Measurements from ENCODE around the gene SLC39A9.

DNA sequence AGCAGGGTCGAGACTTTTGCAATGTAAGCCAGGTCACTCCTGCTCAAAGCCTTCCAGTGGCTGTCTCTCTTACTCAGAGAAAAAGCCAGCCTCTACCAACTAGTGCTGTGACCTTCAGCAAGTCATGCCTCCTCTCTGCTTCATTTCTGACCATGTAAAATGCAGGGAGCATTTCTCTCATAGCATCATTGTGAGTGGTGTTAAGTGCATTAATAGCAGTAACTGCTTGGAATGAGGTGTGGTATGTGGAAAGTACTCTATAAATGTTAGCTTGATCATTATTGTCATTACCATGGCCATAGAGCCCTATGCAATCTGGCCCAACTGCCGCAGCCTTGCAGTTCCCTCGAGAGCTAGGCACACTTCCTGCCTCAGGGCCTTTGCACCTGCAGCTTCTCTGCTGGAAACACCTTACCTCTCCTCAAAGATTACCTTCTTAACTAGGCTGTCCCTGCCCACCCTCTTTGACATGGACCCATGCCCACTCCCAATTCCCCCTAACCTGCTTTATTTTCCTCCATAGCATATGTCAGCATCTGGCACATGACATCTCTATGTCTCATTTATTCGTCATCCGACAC is 96.9 kb downstream of the SLC39A9 start:
- no peak for TF ChIP-seq EZH2 (IDR thresholded peaks at IDR 0.05; ENCODE audit: insufficient read depth, poor library complexity, severe bottlenecking)
- no peak for TF ChIP-seq EZH2phosphoT487 (IDR thresholded peaks at IDR 0.05; ENCODE audit: insufficient read depth, low read depth)
